ENCODE data around the gene KRT86. TPM values are rescaled to one million over a fixed set of nuclear protein-coding genes. Genes with fewer than 3 reads are reported as not detected.
"Not testable (repeated sequence)": the region's sequence is repeated elsewhere in the genome, so short reads cannot be mapped to it uniquely, and the experiment has no call there.

Gene KRT86
- total and polyA plus RNA-seq, 2 of the 8 experiments (the other 6 are each of a cell fraction or from before 2014, with no cell fraction given), result 0.12 TPM; not detected in 1

DNA sequence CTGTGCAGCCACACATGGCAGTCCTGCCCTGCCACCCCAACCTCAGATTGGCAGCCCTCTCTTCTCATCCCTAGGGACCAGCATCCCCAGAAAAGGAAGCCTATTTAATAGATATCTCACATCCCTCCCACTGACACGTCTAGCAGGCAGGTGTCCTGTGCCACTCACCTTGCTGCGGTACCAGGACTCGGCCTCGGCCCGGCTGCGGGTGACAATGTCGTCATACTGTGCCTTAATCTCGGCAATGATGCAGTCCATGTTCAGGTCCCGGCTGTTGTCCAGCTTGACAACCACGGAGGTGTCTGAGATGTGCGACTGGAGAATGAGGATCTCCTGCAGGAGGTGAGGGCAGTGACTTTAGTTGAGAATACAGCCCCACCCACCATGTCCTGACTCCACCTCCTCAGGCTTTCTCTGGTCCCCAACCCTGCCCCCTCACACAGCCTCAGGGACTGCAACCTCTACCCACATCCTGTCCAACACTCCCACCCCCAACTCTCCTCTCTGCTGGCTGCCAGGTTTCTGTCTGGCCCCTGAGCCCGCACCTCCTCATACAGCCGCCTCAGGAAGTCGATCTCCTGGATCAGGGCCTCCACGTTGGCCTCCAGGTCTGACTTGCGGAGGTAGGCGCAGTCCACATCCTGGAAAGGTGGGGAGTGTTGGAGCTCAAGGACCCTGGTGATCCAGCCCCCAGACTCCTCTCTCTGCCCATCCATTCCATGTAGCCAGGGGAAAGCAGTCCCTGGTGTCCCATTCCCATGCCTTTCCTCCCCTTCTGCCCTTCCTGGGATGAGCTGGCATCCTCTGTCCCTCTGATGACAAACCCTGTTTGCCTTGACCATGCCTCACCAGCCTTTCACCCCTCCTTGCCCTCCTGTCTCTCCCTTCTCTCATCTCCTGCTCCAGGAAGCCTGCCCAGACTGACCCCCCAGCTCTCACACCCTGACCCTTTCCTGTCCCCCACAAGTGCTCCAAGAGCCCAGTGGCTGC is 13.7 kb downstream of the KRT86 start:
- H3K27me3 ChIP-seq (replicated peaks in 1 of 4; ENCODE audit: control insufficient read depth in 3 of 4, extremely low read depth in 1 of 4, insufficient read depth in 3 of 4, low read length in 3 of 4); H3K27ac ChIP-seq (ENCODE audit: low read depth, low read length); H4K91ac ChIP-seq (replicated peaks; ENCODE audit: insufficient read length, low read length); H3K4me1 ChIP-seq (replicated peaks in 1 of 4; ENCODE audit: control insufficient read depth in 3 of 4, insufficient read depth in 4 of 4, low read length in 3 of 4); H3K4ac ChIP-seq (replicated peaks; ENCODE audit: insufficient read length, low read depth, low read length); H3K4me2 ChIP-seq (ENCODE audit: insufficient read depth in 1 of 2, low read depth in 2 of 2, low read length in 2 of 2); H2BK15ac ChIP-seq (ENCODE audit: low read length); H2AK5ac ChIP-seq (ENCODE audit: low read depth, low read length); H3K14ac ChIP-seq (ENCODE audit: insufficient read length); H3K79me1 ChIP-seq (ENCODE audit: low read depth, low read length); H3K36me3 ChIP-seq (ENCODE audit: control insufficient read depth in 2 of 4, insufficient read depth in 4 of 4, low read length in 3 of 4); FAIRE-seq; H3K23me2 ChIP-seq (ENCODE audit: low read depth, low read length); H3K23ac ChIP-seq (ENCODE audit: insufficient read length); H4K5ac ChIP-seq (ENCODE audit: insufficient read length, low read depth, low read length); H2AFZ ChIP-seq (ENCODE audit: low read length); H2BK120ac ChIP-seq (replicated peaks; ENCODE audit: low read depth, low read length); H3K4me3 ChIP-seq (ENCODE audit: extremely low read depth in 1 of 4, insufficient read depth in 2 of 4, low read depth in 3 of 4, low read length in 4 of 4); DNase-seq (ENCODE audit: low read depth in 1 of 2, low spot score in 2 of 2); H4K20me1 ChIP-seq (replicated peaks in 1 of 2; ENCODE audit: control insufficient read depth in 1 of 2, insufficient read depth in 2 of 2, low read length in 2 of 2); H2BK12ac ChIP-seq (ENCODE audit: low read depth, low read length); H4K8ac ChIP-seq (ENCODE audit: extremely low read depth, insufficient read depth, low read length); H3K79me2 ChIP-seq (ENCODE audit: control insufficient read depth in 1 of 2, insufficient read depth in 2 of 2, low read length in 2 of 2); H3K56ac ChIP-seq (replicated peaks; ENCODE audit: insufficient read length, low read depth, low read length); H3K9me3 ChIP-seq (ENCODE audit: insufficient read depth in 2 of 2, low read depth in 1 of 2, low read length in 1 of 2); H2BK20ac ChIP-seq (ENCODE audit: low read length); H3K9ac ChIP-seq (replicated peaks in 1 of 4; ENCODE audit: extremely low read depth in 1 of 4, low read depth in 3 of 4, low read length in 3 of 4): not testable (repeated sequence)
- H2BK5ac ChIP-seq (ENCODE audit: low read depth, low read length), result peak overlapping the region; percentile 52; the same call in 1 of the 2 replicates
- CTCF ChIA-PET (ENCODE audit: partially characterized antibody), result interaction anchor here (0.8 to 4.4 kb wide), 13 partner anchors 7 to 145 kb away, joined by 3 to 38 read pairs (median 5); partner anchors contain the start of gene KRT80
- H3K18ac ChIP-seq (ENCODE audit: extremely low read depth, low read length), result peak overlapping the region; percentile 32; the same call in 1 of the 2 replicates
- POLR2A ChIA-PET (ENCODE audit: partially characterized antibody), result interaction anchor here (1.0 kb wide), 1 partner anchor 9 kb away, joined by 3 read pairs; no protein-coding TSS in a partner anchor
- WGBS, 2 experiments (ENCODE audit: extremely low coverage in 1 of 2, insufficient coverage in 1 of 2, insufficient read length in 1 of 2, insufficient replicate concordance in 2 of 2, low coverage in 1 of 2, low lambda C conversion rate in 2 of 2, missing lambda C conversion rate in 1 of 2), result 90% methylated on average over 17 of the region's 17 CpGs; no CpG with 5 or more reads in 1 of the 2 experiments
